Measurements from ENCODE around the gene LURAP1L. TPM values are rescaled to one million over a fixed set of nuclear protein-coding genes. Genes with fewer than 3 reads are reported as not detected.

Gene LURAP1L
- total RNA-seq, 2 experiments from 2014 or later: not detected

GRCh38 chr9:12783767-12784460 is 9.1 kb downstream of the LURAP1L start:
- H2AFZ ChIP-seq (ENCODE audit: low read length): no peak overlapping the region
- intact Hi-C loops (cut with micrococcal nuclease; ENCODE audit: unreplicated experiment): no loop called here
- no peaks in the 10 kb centered on the region for H3K36me3 ChIP-seq (ENCODE audit: insufficient read depth, low read length)
- no peak for TF ChIP-seq CTCF (conservative IDR thresholded peaks at IDR 0.05; ENCODE audit: low read length)
- no peak for TF ChIP-seq EZH2phosphoT487 (IDR thresholded peaks at IDR 0.05; ENCODE audit: borderline replicate concordance, low read depth, low read length)
- no peaks in the 10 kb centered on the region for H3K4me1 ChIP-seq (ENCODE audit: insufficient read depth, low read length, poor library complexity, severe bottlenecking)
- ChIA-PET CTCF (ENCODE audit: unreplicated experiment) (no interaction called here), POLR2A (interaction anchor here (0.9 kb wide), 1 partner anchor 19 kb away, joined by 9 read pairs; no protein-coding TSS in a partner anchor)
- no peak for DNase-seq (ENCODE audit: low spot score)
- no peak overlapping the region for H3K4me2 ChIP-seq (ENCODE audit: low read length)
- H3K27ac ChIP-seq (ENCODE audit: low read depth, low read length, poor library complexity, severe bottlenecking): no peak overlapping the region
- H3K4me3 ChIP-seq (ENCODE audit: low read depth, low read length, poor library complexity, severe bottlenecking): no peak overlapping the region
- BruUV-seq (replicated peaks): no TSS peak
- H3K9me3 ChIP-seq (ENCODE audit: low read length): no peaks in the 10 kb centered on the region
- no peaks in the 10 kb centered on the region for H3K79me2 ChIP-seq (ENCODE audit: insufficient read depth, low read depth, low read length)
- no peaks in the 10 kb centered on the region for H4K20me1 ChIP-seq (ENCODE audit: insufficient read depth, low read length)
- H3K9me2 ChIP-seq (ENCODE audit: insufficient read depth, low read length): no peaks in the 10 kb centered on the region

GRCh38 chr9:12784461-12785259 is 9.8 kb downstream of the LURAP1L start:
- Histone ChIP-seq H3K9me3 (ENCODE audit: low read length) (no peaks in the 10 kb centered on the region), H3K4me3 (ENCODE audit: low read depth, low read length, poor library complexity, severe bottlenecking) (no peak overlapping the region), H2AFZ (ENCODE audit: low read length) (no peak overlapping the region), H4K20me1 (ENCODE audit: insufficient read depth, low read length) (no peaks in the 10 kb centered on the region), H3K9me2 (ENCODE audit: insufficient read depth, low read length) (no peaks in the 10 kb centered on the region), H3K4me2 (ENCODE audit: low read length) (no peak overlapping the region), H3K36me3 (ENCODE audit: insufficient read depth, low read length) (no peaks in the 10 kb centered on the region), H3K27ac (ENCODE audit: low read depth, low read length, poor library complexity, severe bottlenecking) (no peak overlapping the region), H3K79me2 (ENCODE audit: insufficient read depth, low read depth, low read length) (no peaks in the 10 kb centered on the region), H3K4me1 (ENCODE audit: insufficient read depth, low read length, poor library complexity, severe bottlenecking) (no peaks in the 10 kb centered on the region)
- no peak for DNase-seq (ENCODE audit: low spot score)
- ChIA-PET CTCF (ENCODE audit: unreplicated experiment) (no interaction called here), POLR2A (interaction anchor here (0.9 kb wide), 1 partner anchor 18 kb away, joined by 9 read pairs; no protein-coding TSS in a partner anchor)
- TF ChIP-seq CTCF (conservative IDR thresholded peaks at IDR 0.05; ENCODE audit: low read length) (no peak), EZH2phosphoT487 (IDR thresholded peaks at IDR 0.05; ENCODE audit: borderline replicate concordance, low read depth, low read length) (no peak)
- intact Hi-C loops (cut with micrococcal nuclease; ENCODE audit: unreplicated experiment): no loop called here
- no TSS peak for BruUV-seq (replicated peaks)

All from OCI-LY7 (cell line).